ENCODE data around the gene TMED1. TPM values are rescaled to one million over a fixed set of nuclear protein-coding genes. Genes with fewer than 3 reads are reported as not detected.

Gene TMED1
- total and polyA plus RNA-seq, 2 of the 13 experiments (the other 11 are each of a cell fraction or from before 2014, with no cell fraction given), result 48.3 to 51.8 TPM

- H3K27ac ChIP-seq (ENCODE audit: extremely low read length, insufficient read depth, low read length), result no peak overlapping the region
- no peaks in the 10 kb centered on the region for H3K9me3 ChIP-seq (ENCODE audit: low read length)
- WGBS (ENCODE audit: low lambda C conversion rate), result 92% methylated on average over 14 of the region's 19 CpGs
- intact Hi-C loops (cut with micrococcal nuclease; ENCODE audit: unreplicated experiment), result no loop called here
- ChIA-PET CTCF (ENCODE audit: low intra/inter-chr PET ratio, low total read pairs) (no interaction called here), POLR2A (interaction anchor here (0.6 kb wide), 1 partner anchor 961 kb away, joined by 3 read pairs; no protein-coding TSS in a partner anchor)
- no peaks in the 10 kb centered on the region for H3K4me1 ChIP-seq (ENCODE audit: insufficient read depth, low read length)
- DNase-seq (ENCODE audit: low spot score) (no peak), ATAC-seq (no peak), FAIRE-seq (no peak)
- H2AFZ ChIP-seq (ENCODE audit: low read length), result no peak overlapping the region
- H4K20me1 ChIP-seq (ENCODE audit: insufficient read depth, low read length), result no peaks in the 10 kb centered on the region
- no peak overlapping the region for H3K4me3 ChIP-seq (replicated peaks in 1 of 3; ENCODE audit: insufficient read depth in 1 of 3, low read depth in 2 of 3, low read length in 3 of 3)
- H3K36me3 ChIP-seq (replicated peaks in 1 of 2; ENCODE audit: control insufficient read depth in 1 of 2, insufficient read depth in 2 of 2, low read length in 2 of 2), result peaks cover 13 to 39% of the 10 kb centered on the region in 2 experiments; a peak in 4 of 5 replicates
- H3K9ac ChIP-seq (ENCODE audit: insufficient read depth, low read depth, low read length), result no peak overlapping the region
- H3K79me2 ChIP-seq (ENCODE audit: insufficient read depth, low read length), result no peaks in the 10 kb centered on the region
- no TSS peak for BruUV-seq (replicated peaks)
- TF ChIP-seq AGO2 (optimal IDR thresholded peaks at IDR 0.05; ENCODE audit: low read depth, low read length), result peak; percentile 36
- no peak for TF ChIP-seq ZNF83 (CRISPR knock-in tag; IDR thresholded peaks at IDR 0.05; ENCODE audit: borderline replicate concordance)
- H3K27me3 ChIP-seq (ENCODE audit: control insufficient read depth in 1 of 2, insufficient read depth in 2 of 2, low read length in 2 of 2), result peaks cover 0 to 2% of the 10 kb centered on the region in 2 experiments; a peak in 1 of 5 replicates
- in situ Hi-C loops (cut with HindIII; ENCODE audit: extremely low pct_ligation_motif_present, low pct_unique_long_range_greater_than_20kb), result no loop called here
- H3K4me2 ChIP-seq (ENCODE audit: low read depth, low read length), result no peak overlapping the region
These were observed 17.5 kb downstream of the TMED1 start for GRCh38 chr19:10818301-10819123.

- Histone ChIP-seq H3K4me2 (ENCODE audit: low read depth, low read length) (no peak overlapping the region), H3K9me3 (ENCODE audit: low read length) (no peaks in the 10 kb centered on the region), H3K79me2 (ENCODE audit: insufficient read depth, low read length) (no peaks in the 10 kb centered on the region), H3K4me1 (ENCODE audit: insufficient read depth, low read length) (peaks cover 5% of the 10 kb centered on the region; the same call in 1 of the 2 replicates), H3K4me3 (replicated peaks in 1 of 3; ENCODE audit: insufficient read depth in 1 of 3, low read depth in 2 of 3, low read length in 3 of 3) (no peak overlapping the region), H4K20me1 (ENCODE audit: insufficient read depth, low read length) (no peaks in the 10 kb centered on the region), H3K36me3 (replicated peaks in 1 of 2; ENCODE audit: control insufficient read depth in 1 of 2, insufficient read depth in 2 of 2, low read length in 2 of 2) (peaks cover 15 to 45% of the 10 kb centered on the region in 2 experiments; a peak in 4 of 5 replicates), H3K27me3 (ENCODE audit: control insufficient read depth in 1 of 2, insufficient read depth in 2 of 2, low read length in 2 of 2) (peaks cover 0 to 2% of the 10 kb centered on the region in 2 experiments; a peak in 1 of 5 replicates), H3K27ac (ENCODE audit: extremely low read length, insufficient read depth, low read length) (no peak overlapping the region), H3K9ac (ENCODE audit: insufficient read depth, low read depth, low read length) (no peak overlapping the region), H2AFZ (ENCODE audit: low read length) (no peak overlapping the region)
- no peak for DNase-seq (ENCODE audit: low spot score)
- intact Hi-C loops (cut with micrococcal nuclease; ENCODE audit: unreplicated experiment) (no loop called here), in situ Hi-C loops (cut with HindIII; ENCODE audit: extremely low pct_ligation_motif_present, low pct_unique_long_range_greater_than_20kb) (no loop called here)
- no TSS peak for BruUV-seq (replicated peaks)
- no peak for ATAC-seq
- POLR2A ChIA-PET, result interaction anchor here (0.6 kb wide), 1 partner anchor 962 kb away, joined by 3 read pairs; no protein-coding TSS in a partner anchor
- CTCF ChIA-PET (ENCODE audit: low intra/inter-chr PET ratio, low total read pairs), result no interaction called here
- TF ChIP-seq RBAK (CRISPR knock-in tag; IDR thresholded peaks at IDR 0.05), result no peak
- no peak for TF ChIP-seq ZNF597 (CRISPR knock-in tag; IDR thresholded peaks at IDR 0.05)
- TF ChIP-seq ZNF430 (CRISPR knock-in tag; IDR thresholded peaks at IDR 0.05), result no peak
- TF ChIP-seq NKX3-1 (CRISPR knock-in tag; IDR thresholded peaks at IDR 0.05), result no peak
- no peak for TF ChIP-seq ZNF543 (CRISPR knock-in tag; IDR thresholded peaks at IDR 0.05)
- TF ChIP-seq MAFF (IDR thresholded peaks at IDR 0.05; ENCODE audit: low read depth, low read length), result no peak
- TF ChIP-seq ZFYVE20 (CRISPR knock-in tag; IDR thresholded peaks at IDR 0.05; ENCODE audit: borderline replicate concordance, low read depth), result no peak
- no peak for FAIRE-seq
- 95% methylated on average over 37 of the region's 42 CpGs for WGBS (ENCODE audit: low lambda C conversion rate)
These were observed 18.5 kb downstream of the TMED1 start for GRCh38 chr19:10817291-10818038.
